ENCODE results near the gene IL21R.
"Not testable (repeated sequence)": the region's sequence is repeated elsewhere in the genome, so short reads cannot be mapped to it uniquely, and the experiment has no call there.

IL21R gene

GRCh38 chr16:27428026-27428785, 26.2 kb downstream of the IL21R start:
- no peak for DNase-seq

DNA sequence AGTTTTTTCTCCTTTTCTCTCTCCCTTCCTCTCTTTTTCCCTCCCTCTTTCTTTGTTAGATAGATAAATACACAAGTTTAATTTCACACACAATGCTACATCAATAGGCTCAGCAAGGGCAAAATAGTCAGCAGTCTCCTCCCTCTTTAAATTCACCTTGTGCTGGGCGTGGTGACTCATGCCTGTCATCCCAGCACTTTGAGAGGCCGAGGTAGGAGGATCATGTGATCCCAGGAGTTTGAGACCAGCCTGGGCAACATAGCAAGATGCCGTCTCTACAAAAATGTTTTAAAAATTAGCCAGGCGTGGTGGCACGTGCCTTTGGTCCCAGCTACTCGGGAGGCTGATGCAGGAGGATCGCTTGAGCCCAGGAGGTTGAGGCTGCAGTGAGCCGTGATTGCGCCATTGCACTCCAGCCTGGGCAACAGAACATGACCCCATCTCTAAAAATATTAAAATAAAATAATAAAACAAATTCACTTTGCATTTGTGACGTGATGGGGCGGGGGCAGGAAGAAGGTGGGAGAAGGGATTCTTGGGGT, 27.4 kb downstream of the IL21R start:
- DNase-seq = no peak

GRCh38 chr16:27429981-27430441, 28.0 kb downstream of the IL21R start:
- no peak for DNase-seq

GRCh38 chr16:27430512-27430911, 28.5 kb downstream of the IL21R start:
- DNase-seq = no peak

GRCh38 chr16:27430923-27431484, 29.0 kb downstream of the IL21R start:
- DNase-seq = no peak

- DNase-seq = no peak
These were observed 30.0 kb downstream of the IL21R start for GRCh38 chr16:27431773-27432532.

DNA sequence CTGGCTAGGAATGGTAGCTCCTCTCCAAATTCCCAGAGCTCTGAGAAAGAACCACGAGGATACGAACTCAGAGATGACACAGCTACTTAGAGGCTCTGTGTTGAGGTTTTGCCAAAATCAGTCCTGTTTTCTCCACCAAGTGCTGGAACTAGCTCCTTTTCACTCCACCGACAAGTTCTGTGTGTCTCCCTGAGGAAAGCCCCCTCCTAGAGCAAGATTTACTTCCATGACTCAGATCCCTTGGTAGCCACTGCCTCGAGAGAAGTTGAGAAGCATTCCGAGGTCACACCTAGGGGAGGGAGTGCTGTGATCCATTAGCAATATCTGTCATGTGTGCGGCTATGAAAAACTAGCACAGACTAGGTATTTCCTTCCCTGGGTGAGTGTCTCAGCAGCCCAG, 30.6 kb downstream of the IL21R start:
- no peak for DNase-seq

DNA sequence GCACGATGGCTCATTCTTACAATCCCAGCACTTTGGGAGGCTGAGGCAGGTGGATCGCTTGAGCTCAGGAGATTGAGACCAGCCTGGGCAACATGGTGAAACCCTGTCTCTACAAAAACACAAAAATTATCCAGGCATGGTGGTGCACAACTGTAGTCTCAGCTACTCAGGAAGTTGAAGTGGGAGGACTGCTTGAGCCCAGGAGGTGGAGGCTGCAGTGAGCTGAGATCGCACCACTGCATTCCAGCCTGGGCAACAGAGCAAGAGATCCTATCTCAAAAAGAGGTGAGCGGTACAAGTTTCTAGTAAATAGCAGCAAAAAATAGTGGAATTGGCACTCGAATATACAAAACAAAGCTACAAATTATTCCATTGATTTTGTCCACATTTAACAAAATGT, 31.2 kb downstream of the IL21R start:
- not testable (repeated sequence) for DNase-seq

GRCh38 chr16:27433636-27434035, 31.7 kb downstream of the IL21R start:
- no peak for DNase-seq

DNA sequence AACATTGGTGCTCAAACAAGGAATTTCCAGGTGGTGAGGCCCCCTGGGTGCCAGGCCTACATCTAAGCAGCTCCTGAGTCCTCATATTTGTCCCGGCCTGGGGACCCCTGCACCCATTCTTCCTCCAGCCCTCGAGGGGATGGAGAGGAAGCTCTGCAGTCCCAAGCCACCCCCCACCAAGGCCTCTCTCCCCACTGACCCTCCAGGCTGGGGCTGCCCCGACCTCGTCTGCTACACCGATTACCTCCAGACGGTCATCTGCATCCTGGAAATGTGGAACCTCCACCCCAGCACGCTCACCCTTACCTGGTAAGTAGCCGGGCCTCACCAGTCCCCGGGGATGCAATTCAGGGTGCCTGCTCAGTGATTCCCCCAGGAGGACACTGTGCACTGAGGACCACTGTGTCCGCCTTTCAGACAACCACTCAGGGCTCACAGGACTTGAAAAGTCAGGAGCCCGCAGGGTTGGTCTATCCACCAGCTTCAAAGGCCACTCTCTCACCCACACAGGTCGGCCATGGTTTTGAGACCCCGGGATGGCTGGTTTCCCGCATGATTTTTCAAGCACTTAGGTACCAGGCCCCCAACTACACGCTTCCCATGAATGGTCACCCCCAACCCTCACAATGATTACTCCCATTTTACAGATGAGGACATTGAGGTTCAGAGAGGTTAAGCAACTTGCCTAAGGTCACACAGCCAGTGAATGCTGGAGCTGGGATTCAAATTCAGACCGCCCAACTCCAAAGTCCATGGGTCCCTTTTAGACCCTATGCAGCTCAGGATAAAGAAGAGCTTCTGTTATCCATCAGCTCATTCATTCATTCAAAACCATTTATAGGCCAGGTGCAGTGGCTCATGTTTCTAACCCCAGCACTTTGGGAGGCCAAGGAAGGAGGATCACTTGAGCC, 32.4 kb downstream of the IL21R start:
- no peak for DNase-seq

DNA sequence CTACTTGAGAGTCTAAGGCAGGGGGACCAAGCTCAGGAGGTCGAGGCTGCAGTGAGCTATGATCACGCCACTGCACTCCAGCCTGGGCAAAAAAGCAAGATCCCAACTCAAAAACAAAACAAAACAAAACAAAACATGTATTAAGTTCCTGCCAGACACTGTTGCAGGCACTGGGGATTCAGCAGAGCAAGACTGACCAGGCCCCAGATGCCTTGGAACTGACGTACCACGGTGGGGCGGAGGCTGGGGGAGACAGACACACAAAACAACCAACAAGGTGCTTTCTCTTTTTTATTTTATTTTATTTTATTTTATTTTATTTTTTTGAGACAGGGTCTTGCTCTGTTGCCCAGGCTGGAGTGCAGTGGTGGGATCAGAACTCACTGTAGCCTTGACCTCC, 33.2 kb downstream of the IL21R start:
- DNase-seq = not testable (repeated sequence)

- no peak for DNase-seq
These were observed 34.1 kb downstream of the IL21R start for GRCh38 chr16:27436065-27436464.

DNA sequence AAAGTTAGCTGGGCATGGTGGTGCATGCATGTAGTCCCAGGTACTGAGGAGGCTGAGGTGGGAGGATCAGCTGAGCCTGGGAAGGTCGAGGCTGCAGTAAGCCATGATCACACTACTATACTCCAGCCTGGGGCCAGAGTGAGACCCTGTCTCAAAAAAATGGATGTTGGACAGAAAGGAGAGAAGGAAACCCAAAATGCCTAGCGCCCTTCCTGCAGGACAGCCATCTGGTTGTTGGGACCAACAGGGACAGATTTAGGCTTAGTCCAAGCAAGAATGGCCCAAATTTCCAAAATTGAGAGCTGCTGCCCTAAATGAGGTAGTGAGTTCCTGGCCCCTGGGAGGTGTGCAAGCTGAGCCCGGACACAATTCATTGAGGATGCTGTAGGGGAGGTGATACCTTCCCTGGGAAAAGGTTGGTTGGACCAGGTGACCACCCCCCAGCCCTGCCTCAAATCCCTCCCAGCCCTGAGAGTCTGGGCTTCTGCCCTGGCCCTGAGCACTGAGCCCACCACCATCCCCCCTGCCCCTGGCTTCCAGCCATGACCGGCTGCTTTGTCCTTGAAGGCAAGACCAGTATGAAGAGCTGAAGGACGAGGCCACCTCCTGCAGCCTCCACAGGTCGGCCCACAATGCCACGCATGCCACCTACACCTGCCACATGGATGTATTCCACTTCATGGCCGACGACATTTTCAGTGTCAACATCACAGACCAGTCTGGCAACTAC, 35.1 kb downstream of the IL21R start:
- no peak for DNase-seq

GRCh38 chr16:27437946-27438345, 36.0 kb downstream of the IL21R start:
- DNase-seq = no peak

- DNase-seq = no peak
These were observed 37.5 kb downstream of the IL21R start for GRCh38 chr16:27439271-27440018.

GRCh38 chr16:27441276-27441675, 39.3 kb downstream of the IL21R start:
- DNase-seq = no peak

DNA sequence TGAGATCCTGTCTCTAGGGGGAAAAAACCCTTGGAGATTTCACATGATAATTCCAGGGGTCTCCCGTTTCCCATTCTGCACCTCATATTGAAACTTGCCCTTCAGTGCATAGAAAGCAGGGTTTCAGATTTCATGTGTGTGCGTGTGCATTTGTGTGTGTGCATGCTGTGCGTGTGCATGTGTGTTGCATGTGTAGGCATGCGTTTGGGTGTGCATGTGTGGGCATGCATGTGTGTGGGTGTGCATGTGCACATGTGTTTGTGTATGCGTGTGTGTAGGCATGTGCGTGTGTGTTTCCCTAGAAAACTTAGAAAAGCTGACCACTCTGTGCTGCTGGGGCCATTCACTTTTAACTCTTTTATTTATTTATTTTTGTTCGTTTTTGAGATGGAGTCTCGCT, 40.0 kb downstream of the IL21R start:
- DNase-seq = no peak

- no peak for DNase-seq
These were observed 42.0 kb downstream of the IL21R start for GRCh38 chr16:27444015-27444414.

GRCh38 chr16:27444470-27444869, 42.5 kb downstream of the IL21R start:
- no peak for DNase-seq

DNA sequence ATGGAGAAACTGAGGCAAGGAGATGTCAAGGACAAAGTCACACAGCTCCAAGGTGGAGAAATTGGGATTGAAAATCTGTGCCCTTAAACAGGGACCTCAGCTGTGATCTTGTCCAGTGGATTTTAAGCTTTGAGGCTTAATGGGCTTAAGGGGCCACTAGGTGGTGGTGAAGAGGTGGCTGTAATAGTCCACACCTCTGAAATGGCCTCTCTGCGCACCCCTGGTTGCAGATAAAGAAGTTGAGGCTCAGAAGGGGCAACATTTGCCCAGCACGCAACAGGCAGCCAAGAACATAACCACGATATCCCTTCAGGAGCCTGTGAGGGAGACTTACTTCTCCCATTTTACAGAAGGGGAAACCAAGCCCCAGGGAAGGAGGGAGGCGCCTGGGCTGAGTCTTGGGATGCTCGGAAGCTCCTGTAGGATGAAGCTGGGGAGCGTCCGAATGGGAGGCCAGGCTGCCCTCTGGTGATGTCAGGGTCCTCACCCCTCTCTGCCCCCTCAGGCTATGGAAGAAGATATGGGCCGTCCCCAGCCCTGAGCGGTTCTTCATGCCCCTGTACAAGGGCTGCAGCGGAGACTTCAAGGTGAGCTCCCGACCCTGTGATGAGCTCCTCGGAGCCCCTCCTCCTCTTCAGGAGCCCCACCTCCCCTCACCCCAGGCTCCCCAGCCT, 43.7 kb downstream of the IL21R start:
- DNase-seq = no peak

DNA sequence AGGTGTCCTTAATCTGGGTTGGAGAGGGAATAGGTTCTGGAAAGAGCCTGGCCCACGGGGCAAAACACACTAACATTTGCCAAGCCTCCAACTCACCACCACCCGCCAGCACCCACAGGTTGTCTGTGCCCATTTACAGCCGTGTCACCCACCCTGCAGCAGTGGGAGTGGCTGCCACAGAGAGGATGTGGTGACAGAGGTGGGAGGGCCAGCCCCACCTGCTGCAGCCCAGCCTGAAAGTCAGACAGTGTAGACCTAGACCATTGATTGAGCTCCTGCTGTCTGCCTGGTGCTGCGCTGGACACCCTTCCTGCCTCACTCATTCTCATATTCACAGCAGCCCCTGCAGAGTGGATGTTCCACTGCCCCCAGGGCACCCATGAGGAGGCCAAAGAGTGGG, 44.7 kb downstream of the IL21R start:
- DNase-seq = no peak

Measured in NCI-H2081 (cell line).